Mesenchymal stem cell (in vitro differentiated cells and primary cell): ENCODE measurements around the gene WDR31.

Experiments used
- DNase-seq: peaks from one replicate; pipeline ENCODE4 v3.0.0-alpha.2; 2013
- H2AFZ ChIP-seq: one replicate; pipeline ENCODE4 v1.6.1; 2013; ENCODE audit warnings: low read depth, mild to moderate bottlenecking, control low read depth, inconsistent platforms, low read length, moderate library complexity
- H2AK5ac ChIP-seq: 2 replicates; pipeline ENCODE4 v1.6.1; 2013; ENCODE audit warnings: low read length, moderate library complexity, mild to moderate bottlenecking, inconsistent platforms; ENCODE audit not compliant: severe bottlenecking
- H2BK120ac ChIP-seq: one replicate; pipeline ENCODE4 v1.6.1; 2013; ENCODE audit warnings: low read depth, mild to moderate bottlenecking, inconsistent platforms, low read length, moderate library complexity
- H2BK12ac ChIP-seq, 2 experiments: one replicate each; pipeline ENCODE4 v1.6.1; 2013; ENCODE audit warnings: inconsistent platforms in 2 of 2, low read length in 2 of 2, mild to moderate bottlenecking in 2 of 2, moderate library complexity in 2 of 2, control low read depth in 1 of 2
- H2BK15ac ChIP-seq: one replicate; pipeline ENCODE4 v1.6.1; 2013; ENCODE audit warnings: mild to moderate bottlenecking, low read depth, inconsistent platforms; ENCODE audit not compliant: poor library complexity, severe bottlenecking
- H2BK5ac ChIP-seq: 2 replicates; pipeline ENCODE4 v1.6.1; 2013; ENCODE audit warnings: low read depth, mild to moderate bottlenecking, low read length, control low read depth, inconsistent platforms; ENCODE audit not compliant: poor library complexity, severe bottlenecking
- H3K14ac ChIP-seq, 2 experiments: one replicate each; pipeline ENCODE4 v1.6.1; 2013; ENCODE audit warnings: inconsistent platforms in 2 of 2, low read length in 2 of 2, control low read depth in 1 of 2, mild to moderate bottlenecking in 1 of 2, moderate library complexity in 1 of 2
- H3K18ac ChIP-seq, 2 experiments: one replicate each; pipeline ENCODE4 v1.6.1; 2013; ENCODE audit warnings: inconsistent platforms in 2 of 2, low read length in 2 of 2, control low read depth in 1 of 2, low read depth in 1 of 2, mild to moderate bottlenecking in 1 of 2
- H3K23ac ChIP-seq, 2 experiments: one replicate each; pipeline ENCODE4 v1.6.1; 2013; ENCODE audit warnings: inconsistent platforms in 2 of 2, low read length in 2 of 2, mild to moderate bottlenecking in 2 of 2, moderate library complexity in 2 of 2, control low read depth in 1 of 2
- H3K27ac ChIP-seq: 2 replicates; pipeline ENCODE4 v1.5.1; 2013; ENCODE audit warnings: mild to moderate bottlenecking, moderate library complexity, low read length, control low read depth, inconsistent platforms; ENCODE audit not compliant: poor library complexity, severe bottlenecking
- H3K27me3 ChIP-seq, 2 experiments: 2 replicates each; pipeline versions ENCODE4 v1.6.1 to v1.7.0; 2013; ENCODE audit warnings: low read length in 2 of 2, mild to moderate bottlenecking in 2 of 2, moderate library complexity in 2 of 2, control low read depth in 1 of 2, inconsistent platforms in 1 of 2; ENCODE audit not compliant: control insufficient read depth in 1 of 2, insufficient read depth in 1 of 2
- H3K36me3 ChIP-seq, 2 experiments: 2 replicates each; pipeline versions ENCODE4 v1.6.1 to v1.7.0; 2013; ENCODE audit warnings: low read length in 2 of 2, control low read depth in 1 of 2, inconsistent platforms in 1 of 2, low read depth in 1 of 2, mild to moderate bottlenecking in 1 of 2; ENCODE audit not compliant: insufficient read depth in 2 of 2, control insufficient read depth in 1 of 2
- H3K4ac ChIP-seq, 2 experiments: one replicate each; pipeline ENCODE4 v1.6.1; 2013; ENCODE audit warnings: inconsistent platforms in 2 of 2, low read length in 2 of 2, mild to moderate bottlenecking in 2 of 2, moderate library complexity in 2 of 2, control low read depth in 1 of 2, low read depth in 1 of 2
- H3K4me1 ChIP-seq: 2 replicates; pipeline ENCODE4 v1.6.1; 2013; ENCODE audit warnings: low read depth, low read length, control low read depth; ENCODE audit not compliant: control insufficient read depth, insufficient read depth
- H3K4me2 ChIP-seq: 2 replicates; pipeline ENCODE4 v1.6.1; 2013; ENCODE audit warnings: low read length, mild to moderate bottlenecking, inconsistent platforms; ENCODE audit not compliant: poor library complexity, severe bottlenecking
- H3K4me3 ChIP-seq, 2 experiments: 2 replicates each; pipeline versions ENCODE4 v1.5.1 to v1.7.0; 2013; ENCODE audit warnings: low read length in 2 of 2, mild to moderate bottlenecking in 2 of 2, control low read depth in 1 of 2, low read depth in 1 of 2; ENCODE audit not compliant: insufficient read depth in 1 of 2
- H3K79me1 ChIP-seq: replicated peaks from 2 replicates; pipeline ENCODE4 v1.6.1; 2013; ENCODE audit warnings: mild to moderate bottlenecking, control low read depth, low read length, inconsistent platforms; ENCODE audit not compliant: poor library complexity, severe bottlenecking
- H3K9ac ChIP-seq: 2 replicates; pipeline ENCODE4 v1.7.0; 2013; ENCODE audit warnings: mild to moderate bottlenecking, low read length, moderate library complexity
- H3K9me3 ChIP-seq: 2 replicates; pipeline ENCODE4 v1.7.0; 2013; ENCODE audit warnings: mild to moderate bottlenecking, low read length; ENCODE audit not compliant: control insufficient read depth
- H4K8ac ChIP-seq: one replicate; pipeline ENCODE4 v1.6.1; 2013; ENCODE audit warnings: inconsistent platforms, mild to moderate bottlenecking, low read length, moderate library complexity
- H4K91ac ChIP-seq: one replicate; pipeline ENCODE4 v1.6.1; 2013; ENCODE audit warnings: mild to moderate bottlenecking, low read length, inconsistent platforms
- WGBS: methylation state at CpG from one replicate; pipeline ENCODE4 v1.1.7; 2013; ENCODE audit warnings: mixed read lengths; 5-methylcytosine and 5-hydroxymethylcytosine counted together

Gene WDR31

DNA sequence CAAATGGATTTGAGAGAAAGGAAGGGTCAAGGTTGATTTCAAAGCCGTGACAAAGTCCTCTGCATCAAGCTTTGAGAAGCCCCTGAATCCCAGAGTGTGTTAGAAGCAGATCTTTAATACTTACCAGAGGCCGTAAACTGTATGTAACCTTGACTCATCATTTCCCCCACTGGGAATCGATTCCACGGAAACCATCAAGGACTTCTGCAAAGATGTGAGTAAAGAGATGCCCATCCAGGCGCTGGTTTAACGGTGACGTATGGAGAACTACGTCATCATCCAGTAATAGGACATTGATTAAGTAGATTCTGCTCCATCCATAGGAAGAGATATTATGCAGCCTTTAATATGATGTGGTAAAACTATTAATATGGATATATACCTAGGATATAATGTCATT, 38.5 kb downstream of the WDR31 start:
- no peaks in the 10 kb centered on the region for H3K79me1 ChIP-seq
- WGBS: 70% methylated on average over 4 of the region's 8 CpGs

DNA sequence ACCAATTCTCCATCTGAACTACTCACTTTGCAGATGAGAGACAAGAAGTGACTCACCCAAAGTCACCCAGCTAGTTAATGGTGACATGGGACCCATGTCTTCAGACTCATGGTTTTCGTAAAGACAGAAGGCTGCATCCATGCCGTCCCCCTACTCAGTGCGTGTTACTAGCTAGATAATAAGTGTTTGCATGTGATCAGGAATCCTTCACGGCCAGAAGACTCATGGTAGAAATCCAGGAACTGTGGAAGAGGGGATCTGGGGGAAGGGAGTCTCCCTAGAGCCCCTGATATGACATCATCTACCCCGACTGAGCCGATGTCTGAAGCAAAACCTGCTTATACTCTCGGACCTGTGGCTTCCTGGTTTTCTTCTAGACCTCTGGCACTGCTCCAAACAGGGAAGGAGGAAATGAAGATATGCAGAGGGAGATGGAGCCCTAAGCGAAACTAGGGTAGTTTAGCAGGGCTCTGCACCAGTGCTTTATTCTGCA, 40.2 kb downstream of the WDR31 start:
- Histone ChIP-seq H3K27ac (no peak overlapping the region), H3K14ac (no peak overlapping the region), H2BK5ac (no peak overlapping the region), H2BK120ac (no peak overlapping the region), H3K4me2 (no peak overlapping the region), H3K18ac (no peak overlapping the region), H3K23ac (no peak overlapping the region), H3K79me1 (no peaks in the 10 kb centered on the region), H3K9me3 (no peaks in the 10 kb centered on the region), H2AK5ac (no peak overlapping the region), H3K4me1 (peaks cover 4% of the 10 kb centered on the region), H4K8ac (no peak overlapping the region), H4K91ac (no peak overlapping the region), H3K27me3 (peaks cover 7 to 32% of the 10 kb centered on the region in 2 experiments), H2BK12ac (no peak overlapping the region), H2BK15ac (no peak overlapping the region), H2AFZ (no peak overlapping the region), H3K9ac (no peak overlapping the region), H3K36me3 (no peaks in the 10 kb centered on the region), H3K4ac (no peak overlapping the region), H3K4me3 (no peak overlapping the region)
- 88% methylated on average over 8 of the region's 8 CpGs for WGBS
- DNase-seq: no peak

More for the DNA sequence above, 38.5 kb downstream of the WDR31 start:
- H3K9me3 ChIP-seq: no peaks in the 10 kb centered on the region
- no peak overlapping the region for H3K27ac ChIP-seq
- no peak overlapping the region for H3K4me2 ChIP-seq
- H2BK15ac ChIP-seq: no peak overlapping the region
- H3K14ac ChIP-seq: no peak overlapping the region
- no peak for DNase-seq
- no peak overlapping the region for H2BK120ac ChIP-seq
- H2AK5ac ChIP-seq: no peak overlapping the region
- H3K23ac ChIP-seq: no peak overlapping the region
- H3K9ac ChIP-seq: no peak overlapping the region
- H4K8ac ChIP-seq: no peak overlapping the region
- no peaks in the 10 kb centered on the region for H3K36me3 ChIP-seq
- no peak overlapping the region for H2BK12ac ChIP-seq
- no peak overlapping the region for H3K4me3 ChIP-seq
- no peak overlapping the region for H2AFZ ChIP-seq
- peaks cover 4% of the 10 kb centered on the region for H3K4me1 ChIP-seq
- H3K27me3 ChIP-seq: peaks cover 7 to 32% of the 10 kb centered on the region in 2 experiments
- no peak overlapping the region for H3K4ac ChIP-seq
- no peak overlapping the region for H2BK5ac ChIP-seq
- H4K91ac ChIP-seq: no peak overlapping the region
- no peak overlapping the region for H3K18ac ChIP-seq

DNA sequence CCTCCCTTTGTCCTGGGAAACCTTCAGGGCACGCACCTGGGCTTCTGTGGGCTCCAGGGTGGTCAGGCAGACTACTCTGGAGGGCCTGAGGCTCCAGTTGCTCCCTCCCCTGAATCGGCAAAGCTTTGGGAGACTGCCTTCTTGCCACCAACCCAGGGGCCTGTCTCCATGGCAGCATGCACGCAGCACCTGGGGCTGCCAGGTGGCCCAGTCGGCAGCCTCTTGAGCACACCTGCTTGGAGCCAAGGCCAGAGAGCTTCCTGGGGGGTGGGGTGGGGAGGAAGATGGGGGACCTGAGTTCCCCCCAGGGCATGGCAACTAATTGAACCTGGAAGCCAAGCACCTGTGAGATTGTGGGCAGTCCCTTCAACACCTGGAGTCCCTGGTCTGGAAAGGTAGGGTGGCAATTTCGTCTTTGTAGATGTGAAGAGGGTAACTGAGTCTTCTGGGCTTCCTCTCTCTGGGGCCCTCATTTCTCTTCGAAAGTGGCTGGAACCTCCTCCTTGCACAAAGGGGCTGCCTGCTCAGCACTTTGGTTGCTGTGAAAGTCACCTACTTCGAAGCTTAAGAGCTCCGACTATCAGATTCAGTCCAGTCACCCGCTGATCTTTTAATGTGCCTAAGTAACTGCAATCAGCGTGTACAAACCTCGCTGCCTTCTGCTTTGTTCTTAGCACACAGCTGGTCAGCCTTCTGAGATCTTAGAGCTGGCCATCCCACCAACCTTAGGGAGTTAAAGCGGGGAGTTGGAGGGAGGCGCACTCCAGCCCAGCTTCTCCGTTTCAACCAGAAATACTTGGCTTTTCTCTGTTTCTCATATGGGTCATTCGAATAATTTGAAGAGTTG, 40.9 kb downstream of the WDR31 start:
- Histone ChIP-seq H3K36me3 (peaks cover 0 to under 1% of the 10 kb centered on the region in 2 experiments), H2AK5ac (no peak overlapping the region), H3K9me3 (no peaks in the 10 kb centered on the region), H3K79me1 (no peaks in the 10 kb centered on the region), H2BK12ac (no peak overlapping the region), H2BK5ac (no peak overlapping the region), H4K8ac (no peak overlapping the region), H3K27me3 (peaks cover 7 to 32% of the 10 kb centered on the region in 2 experiments), H2AFZ (no peak overlapping the region), H3K14ac (no peak overlapping the region), H3K4me3 (no peak overlapping the region), H3K18ac (no peak overlapping the region), H3K27ac (no peak overlapping the region), H2BK15ac (no peak overlapping the region), H3K9ac (no peak overlapping the region), H4K91ac (no peak overlapping the region), H3K4ac (no peak overlapping the region), H3K4me2 (no peak overlapping the region), H2BK120ac (no peak overlapping the region), H3K4me1 (peaks cover 4% of the 10 kb centered on the region), H3K23ac (no peak overlapping the region)
- 88% methylated on average over 14 of the region's 15 CpGs for WGBS
- no peak for DNase-seq

DNA sequence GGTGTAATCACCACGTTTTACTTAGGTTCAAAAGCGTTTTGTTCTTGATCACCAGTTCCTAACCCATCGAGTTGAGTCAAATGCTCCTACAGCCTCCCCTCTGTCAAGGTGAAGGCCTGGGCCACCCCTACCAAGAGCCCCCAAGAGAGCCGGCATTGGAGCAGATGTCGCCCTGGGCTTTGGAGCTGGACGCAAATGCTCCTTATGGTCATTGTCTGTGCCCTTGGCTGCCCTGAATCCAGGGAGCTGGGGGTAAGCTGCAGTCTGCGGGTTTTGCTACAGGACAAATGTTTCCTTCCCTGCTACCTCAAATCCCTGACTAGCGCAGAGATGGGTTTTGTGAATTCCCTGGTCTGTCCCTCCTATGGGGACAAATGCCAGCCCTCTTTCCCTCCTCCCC, 41.8 kb downstream of the WDR31 start:
- Histone ChIP-seq H3K27me3 (peaks cover 3 to 32% of the 10 kb centered on the region in 2 experiments), H3K14ac (no peak overlapping the region), H2AFZ (no peak overlapping the region), H4K8ac (no peak overlapping the region), H3K36me3 (peaks cover 3 to 4% of the 10 kb centered on the region in 2 experiments), H2BK5ac (no peak overlapping the region), H2AK5ac (no peak overlapping the region), H4K91ac (no peak overlapping the region), H3K4me1 (peaks cover 4% of the 10 kb centered on the region), H3K4me2 (no peak overlapping the region), H3K23ac (no peak overlapping the region), H2BK120ac (no peak overlapping the region), H3K4me3 (no peak overlapping the region), H2BK15ac (no peak overlapping the region), H2BK12ac (no peak overlapping the region), H3K27ac (no peak overlapping the region), H3K79me1 (no peaks in the 10 kb centered on the region), H3K4ac (no peak overlapping the region), H3K9me3 (no peaks in the 10 kb centered on the region), H3K18ac (no peak overlapping the region), H3K9ac (no peak overlapping the region)
- 94% methylated on average over 8 of the region's 8 CpGs for WGBS
- no peak for DNase-seq
